Activated naive CD4-positive, alpha-beta T cell treated with anti-CD3 and anti-CD28 coated beads for 36 hours (primary cell): Measurements from ENCODE around the gene DGKB. TPM values are rescaled to one million over a fixed set of nuclear protein-coding genes. Genes with fewer than 3 reads are reported as not detected.

Experiments
- CTCF ChIA-PET: fragments of 350-600 bp; sonication (Branson Sonifier 250); formaldehyde crosslinking; loops from one replicate; lab custom pipeline; 2021; ENCODE audit warnings: antibody characterized with exemption; lab: Charles Lee
- DNase-seq: peaks from one replicate; pipeline ENCODE4 v3.0.0-alpha.2; 2020
- H3K27ac Mint-ChIP-seq: one replicate; pipeline ENCODE4 v1.8.0; 2021; ENCODE audit warnings: mild to moderate bottlenecking, mixed read lengths
- H3K27me3 Mint-ChIP-seq: one replicate; pipeline ENCODE4 v1.8.0; 2021; ENCODE audit warnings: low read depth, mixed read lengths
- H3K36me3 Mint-ChIP-seq: one replicate; pipeline ENCODE4 v1.8.0; 2021; ENCODE audit warnings: low read depth, mixed read lengths
- H3K4me1 Mint-ChIP-seq: one replicate; pipeline ENCODE4 v1.8.0; 2021; ENCODE audit warnings: low read depth, mixed read lengths
- H3K4me3 Mint-ChIP-seq: one replicate; pipeline ENCODE4 v1.8.0; 2021; ENCODE audit warnings: mild to moderate bottlenecking, moderate library complexity, mixed read lengths
- H3K9me3 Mint-ChIP-seq: one replicate; pipeline ENCODE4 v1.8.0; 2021; ENCODE audit warnings: mixed read lengths
- intact Hi-C: fragments of 100-400 bp; cut with micrococcal nuclease; formaldehyde crosslinking; loops from one replicate; pipeline ENCODE4 v1.15.1; 2023
- total RNA-seq, 2 experiments: library from RNA; stranded (reverse); gene quantifications; one replicate each; pipeline ENCODE4 v1.2.3, GENCODE V29; 2021

DGKB gene
- total RNA-seq, 2 experiments from 2014 or later: not detected

GRCh38 chr7:14218338-14218737 is 684.2 kb downstream of the DGKB start:
- intact Hi-C loops: no loop called here

GRCh38 chr7:14209896-14210484 is 692.6 kb downstream of the DGKB start:
- Mint-ChIP-seq H3K9me3 (peaks cover 3% of the 10 kb centered on the region), H3K27me3 (no peaks in the 10 kb centered on the region), H3K27ac (no peak overlapping the region), H3K4me1 (no peaks in the 10 kb centered on the region), H3K36me3 (no peaks in the 10 kb centered on the region), H3K4me3 (no peak overlapping the region)
- CTCF ChIA-PET: interaction anchor here (0.7 kb wide), 1 partner anchor 42 kb away, joined by 7 read pairs; no protein-coding TSS in a partner anchor
- no peak for DNase-seq
- intact Hi-C loops: no loop called here

More at GRCh38 chr7:14218338-14218737, 684.2 kb downstream of the DGKB start:
- no peak for DNase-seq
- H3K9me3 Mint-ChIP-seq: peaks cover 3% of the 10 kb centered on the region
- H3K4me3 Mint-ChIP-seq: no peak overlapping the region
- H3K36me3 Mint-ChIP-seq: no peaks in the 10 kb centered on the region
- no peak overlapping the region for H3K27ac Mint-ChIP-seq
- no peaks in the 10 kb centered on the region for H3K4me1 Mint-ChIP-seq
- H3K27me3 Mint-ChIP-seq: no peaks in the 10 kb centered on the region
- CTCF ChIA-PET: no interaction called here

- Mint-ChIP-seq H3K4me3 (no peak overlapping the region), H3K27ac (no peak overlapping the region), H3K4me1 (no peaks in the 10 kb centered on the region), H3K27me3 (no peaks in the 10 kb centered on the region), H3K9me3 (no peaks in the 10 kb centered on the region), H3K36me3 (no peaks in the 10 kb centered on the region)
- CTCF ChIA-PET: no interaction called here
- intact Hi-C loops: no loop called here
- no peak for DNase-seq
These were observed 694.8 kb downstream of the DGKB start for GRCh38 chr7:14207711-14208110.

- Mint-ChIP-seq H3K36me3 (no peaks in the 10 kb centered on the region), H3K27me3 (no peaks in the 10 kb centered on the region), H3K27ac (no peak overlapping the region), H3K4me3 (no peak overlapping the region), H3K4me1 (no peaks in the 10 kb centered on the region), H3K9me3 (no peaks in the 10 kb centered on the region)
- intact Hi-C loops: no loop called here
- DNase-seq: no peak
- CTCF ChIA-PET: no interaction called here
These were observed 695.4 kb downstream of the DGKB start for GRCh38 chr7:14207138-14207537.

- DNase-seq: no peak
- no peaks in the 10 kb centered on the region for H3K4me1 Mint-ChIP-seq
- CTCF ChIA-PET: no interaction called here
- no peaks in the 10 kb centered on the region for H3K9me3 Mint-ChIP-seq
- H3K36me3 Mint-ChIP-seq: no peaks in the 10 kb centered on the region
- no peak overlapping the region for H3K27ac Mint-ChIP-seq
- no peak overlapping the region for H3K4me3 Mint-ChIP-seq
- intact Hi-C loops: no loop called here
- H3K27me3 Mint-ChIP-seq: no peaks in the 10 kb centered on the region
These were observed 696.4 kb downstream of the DGKB start for GRCh38 chr7:14206121-14206520.

- no peak overlapping the region for H3K27ac Mint-ChIP-seq
- H3K36me3 Mint-ChIP-seq: no peaks in the 10 kb centered on the region
- H3K4me1 Mint-ChIP-seq: no peaks in the 10 kb centered on the region
- H3K9me3 Mint-ChIP-seq: peaks cover 4% of the 10 kb centered on the region
- intact Hi-C loops: no loop called here
- H3K27me3 Mint-ChIP-seq: no peaks in the 10 kb centered on the region
- H3K4me3 Mint-ChIP-seq: no peak overlapping the region
- CTCF ChIA-PET: no interaction called here
- no peak for DNase-seq
These were observed 701.2 kb downstream of the DGKB start for GRCh38 chr7:14201353-14201752.

- intact Hi-C loops: no loop called here
- Mint-ChIP-seq H3K36me3 (no peaks in the 10 kb centered on the region), H3K4me1 (no peaks in the 10 kb centered on the region), H3K27me3 (no peaks in the 10 kb centered on the region), H3K27ac (no peak overlapping the region), H3K9me3 (peaks cover 4% of the 10 kb centered on the region), H3K4me3 (no peak overlapping the region)
- DNase-seq: no peak
- CTCF ChIA-PET: no interaction called here
These were observed 703.2 kb downstream of the DGKB start for GRCh38 chr7:14199336-14199735.

GRCh38 chr7:14197280-14197679 is 705.3 kb downstream of the DGKB start:
- no peak for DNase-seq
- peaks cover 4% of the 10 kb centered on the region for H3K9me3 Mint-ChIP-seq
- H3K4me1 Mint-ChIP-seq: no peaks in the 10 kb centered on the region

GRCh38 chr7:14196555-14196954 is 706.0 kb downstream of the DGKB start:
- peaks cover 4% of the 10 kb centered on the region for H3K9me3 Mint-ChIP-seq
- no peak overlapping the region for H3K27ac Mint-ChIP-seq
- H3K36me3 Mint-ChIP-seq: no peaks in the 10 kb centered on the region
- no peaks in the 10 kb centered on the region for H3K27me3 Mint-ChIP-seq
- H3K4me1 Mint-ChIP-seq: no peaks in the 10 kb centered on the region
- no peak for DNase-seq
- intact Hi-C loops: no loop called here
- H3K4me3 Mint-ChIP-seq: no peak overlapping the region
- CTCF ChIA-PET: no interaction called here

More at GRCh38 chr7:14197280-14197679, 705.3 kb downstream of the DGKB start:
- CTCF ChIA-PET: no interaction called here
- Mint-ChIP-seq H3K27ac (no peak overlapping the region), H3K36me3 (no peaks in the 10 kb centered on the region), H3K4me3 (no peak overlapping the region), H3K27me3 (no peaks in the 10 kb centered on the region)
- intact Hi-C loops: no loop called here

GRCh38 chr7:14195871-14196270 is 706.7 kb downstream of the DGKB start:
- DNase-seq: no peak
- H3K27me3 Mint-ChIP-seq: no peaks in the 10 kb centered on the region
- CTCF ChIA-PET: no interaction called here
- H3K36me3 Mint-ChIP-seq: no peaks in the 10 kb centered on the region
- no peaks in the 10 kb centered on the region for H3K4me1 Mint-ChIP-seq
- no peak overlapping the region for H3K27ac Mint-ChIP-seq
- peaks cover 4% of the 10 kb centered on the region for H3K9me3 Mint-ChIP-seq
- intact Hi-C loops: no loop called here
- H3K4me3 Mint-ChIP-seq: no peak overlapping the region

GRCh38 chr7:14195079-14195478 is 707.5 kb downstream of the DGKB start:
- CTCF ChIA-PET: no interaction called here
- Mint-ChIP-seq H3K36me3 (no peaks in the 10 kb centered on the region), H3K4me1 (no peaks in the 10 kb centered on the region), H3K27me3 (no peaks in the 10 kb centered on the region), H3K27ac (no peak overlapping the region), H3K9me3 (peaks cover 7% of the 10 kb centered on the region), H3K4me3 (no peak overlapping the region)
- no peak for DNase-seq
- intact Hi-C loops: no loop called here

- intact Hi-C loops: no loop called here
- H3K27me3 Mint-ChIP-seq: no peaks in the 10 kb centered on the region
- H3K27ac Mint-ChIP-seq: no peak overlapping the region
- H3K36me3 Mint-ChIP-seq: no peaks in the 10 kb centered on the region
- no peaks in the 10 kb centered on the region for H3K4me1 Mint-ChIP-seq
- H3K4me3 Mint-ChIP-seq: no peak overlapping the region
- CTCF ChIA-PET: no interaction called here
- peaks cover 8% of the 10 kb centered on the region for H3K9me3 Mint-ChIP-seq
- no peak for DNase-seq
These were observed 710.9 kb downstream of the DGKB start for GRCh38 chr7:14191686-14192098.

GRCh38 chr7:14184292-14184864 is 718.2 kb downstream of the DGKB start:
- DNase-seq: no peak
- Mint-ChIP-seq H3K4me1 (no peaks in the 10 kb centered on the region), H3K36me3 (no peaks in the 10 kb centered on the region), H3K4me3 (no peak overlapping the region), H3K27me3 (no peaks in the 10 kb centered on the region), H3K9me3 (peaks cover 10% of the 10 kb centered on the region), H3K27ac (no peak overlapping the region)
- CTCF ChIA-PET: no interaction called here
- intact Hi-C loops: no loop called here
